Umbilical cord (tissue), 2 donors: ENCODE data around the gene CCDC102A. TPM values are rescaled to one million over a fixed set of nuclear protein-coding genes. Genes with fewer than 3 reads are reported as not detected.
A peak's percentile ranks its signal among the peaks of the same experiment; 100 is the strongest.

ENCODE experiments used
- DNase-seq: peaks from one replicate; pipeline ENCODE4 v3.0.0-alpha.2; 2015; ENCODE audit warnings: low spot score
- total RNA-seq: library from RNA; depleted of rRNA; stranded (reverse); fragments of >200 nt; gene quantifications from one replicate; pipeline ENCODE4 v1.2.3, GENCODE V29; 2014; ENCODE audit warnings: low replicate concordance; ENCODE audit not compliant: insufficient read depth

The CCDC102A gene
- total RNA-seq, 1 donor from 2014 or later = 13.5 TPM

- DNase-seq = peak; percentile 36
These were observed 1.3 kb upstream of the CCDC102A start for GRCh38 chr16:57537581-57538234.

GRCh38 chr16:57537194-57537505 is 779 bp upstream of the CCDC102A start:
- DNase-seq = no peak

DNA sequence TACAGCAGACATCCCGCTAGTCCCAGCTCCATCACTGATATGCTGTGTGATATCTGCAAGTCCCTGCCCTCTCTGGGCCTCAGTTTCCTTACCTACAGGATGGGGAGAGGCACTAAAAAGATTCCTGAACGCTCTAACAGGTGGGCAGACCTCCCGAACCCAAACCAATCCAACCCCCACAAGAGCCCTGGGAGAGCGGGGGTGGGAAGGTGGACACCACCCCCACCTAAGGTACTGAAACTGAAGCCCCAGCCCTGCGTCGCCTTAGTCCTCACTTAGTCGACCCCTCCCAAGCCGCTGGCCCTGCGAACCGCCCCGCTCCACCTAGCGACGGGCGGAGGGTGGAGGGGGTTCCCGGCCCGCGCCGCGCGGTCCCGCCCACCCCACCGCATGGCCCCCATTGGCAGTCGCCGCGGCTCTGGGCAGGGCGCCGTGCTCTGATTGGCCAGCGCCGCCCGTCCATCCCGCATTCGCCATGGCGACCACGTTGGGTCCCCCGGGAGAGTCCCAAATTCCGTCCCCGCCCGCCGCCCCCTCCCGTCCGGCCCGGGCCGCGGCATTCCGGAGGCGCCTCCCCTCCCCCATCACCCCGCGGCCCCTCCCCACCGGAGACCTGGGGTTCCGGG is 578 bp downstream of the CCDC102A start:
- DNase-seq = peak; percentile 91

DNA sequence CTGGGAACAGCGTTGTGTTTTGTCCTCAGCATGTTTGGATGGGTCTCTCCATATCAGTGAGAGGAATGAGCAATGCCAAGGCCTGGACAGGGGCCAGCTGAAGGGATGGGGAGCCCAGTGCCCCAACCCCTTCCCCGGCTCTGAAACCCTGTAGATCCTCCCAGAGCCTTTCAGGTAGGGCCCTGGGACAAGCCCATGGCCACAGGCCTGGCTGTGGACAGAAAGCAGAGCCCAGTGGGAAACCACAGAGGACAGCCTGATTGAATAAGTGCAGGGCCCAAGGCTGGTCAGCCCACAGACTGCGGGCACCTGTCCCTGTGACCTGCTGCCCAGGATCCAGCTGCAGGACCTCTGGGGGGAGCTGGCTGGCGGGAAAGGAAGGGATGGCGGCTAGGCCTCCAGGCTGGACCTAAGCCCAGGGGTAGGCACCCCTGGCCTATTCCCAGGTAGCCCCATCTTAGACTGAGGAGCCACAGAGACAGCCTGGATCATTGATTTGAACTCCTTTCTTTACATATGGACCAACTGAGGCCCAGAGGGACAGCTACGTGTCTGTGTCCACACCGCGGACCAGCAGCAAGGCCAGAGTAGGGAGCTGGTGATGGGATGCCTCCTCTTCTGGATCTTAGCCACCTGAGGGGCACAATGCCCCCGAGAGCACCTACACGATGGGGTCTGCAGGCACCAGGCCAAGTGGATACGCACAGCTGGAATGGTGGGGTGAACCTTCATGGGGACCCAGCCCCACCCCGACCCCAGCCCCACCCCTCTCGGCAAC is 1.3 kb downstream of the CCDC102A start:
- no peak for DNase-seq

- no peak for DNase-seq
These were observed 2.0 kb downstream of the CCDC102A start for GRCh38 chr16:57534337-57534880.

DNA sequence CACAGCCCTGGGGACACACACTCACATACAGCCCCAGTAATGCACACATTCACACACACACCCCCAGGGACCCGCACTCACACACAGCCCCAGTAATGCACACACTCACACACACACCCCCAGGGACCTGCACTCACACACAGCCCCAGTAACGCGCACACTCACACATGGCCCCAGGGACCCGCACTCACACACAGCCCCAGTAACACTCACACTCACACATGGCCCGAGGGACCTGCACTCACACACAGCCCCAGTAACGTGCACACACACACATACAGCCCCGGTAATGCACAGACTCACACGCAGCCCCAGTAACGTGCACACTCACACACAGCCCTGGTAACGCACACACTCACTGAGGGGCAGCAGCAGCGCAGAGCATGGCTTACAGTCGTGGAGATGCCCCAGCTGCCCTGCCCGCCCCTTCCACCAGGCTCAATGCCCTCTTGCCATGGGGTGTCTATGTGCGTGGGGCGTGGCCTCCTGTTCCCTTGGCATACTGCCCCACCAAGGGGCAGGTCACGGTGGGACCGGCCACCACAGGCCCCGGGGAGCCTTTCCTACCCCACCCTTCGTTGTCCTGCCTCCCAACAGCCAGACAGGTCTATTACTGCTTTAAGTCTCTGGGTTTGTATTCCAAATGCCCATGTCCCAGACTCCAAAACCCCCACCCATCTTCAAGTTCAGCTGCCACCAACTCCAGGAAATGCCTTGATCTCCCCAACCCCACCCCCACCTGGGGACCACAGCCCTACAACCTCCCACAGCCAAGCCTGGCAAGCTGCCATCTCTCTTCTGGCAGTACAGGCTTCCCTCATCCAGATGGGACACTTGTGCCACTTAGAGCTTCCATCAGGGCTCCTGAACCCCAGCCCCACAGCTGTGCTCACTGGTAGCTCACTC is 2.7 kb downstream of the CCDC102A start:
- DNase-seq = no peak

GRCh38 chr16:57532266-57532625 is 4.1 kb downstream of the CCDC102A start:
- no peak for DNase-seq

GRCh38 chr16:57531635-57532265 is 4.6 kb downstream of the CCDC102A start:
- no peak for DNase-seq

DNA sequence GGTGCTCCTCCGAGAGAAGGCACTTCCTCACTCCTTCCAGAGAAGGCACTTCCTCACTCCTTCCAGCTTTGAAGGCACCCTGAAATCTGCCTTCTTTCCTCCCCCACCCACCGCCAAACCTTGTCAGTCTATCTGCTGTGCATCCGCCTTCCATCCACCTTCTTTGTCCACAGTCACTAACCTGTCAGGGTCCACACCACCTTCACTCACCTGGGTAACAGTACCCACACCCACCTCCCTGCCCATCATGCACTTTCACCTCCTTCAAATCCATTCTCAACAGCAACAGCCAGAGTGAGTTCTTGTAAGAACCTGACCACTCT is 5.2 kb downstream of the CCDC102A start:
- DNase-seq = no peak

DNA sequence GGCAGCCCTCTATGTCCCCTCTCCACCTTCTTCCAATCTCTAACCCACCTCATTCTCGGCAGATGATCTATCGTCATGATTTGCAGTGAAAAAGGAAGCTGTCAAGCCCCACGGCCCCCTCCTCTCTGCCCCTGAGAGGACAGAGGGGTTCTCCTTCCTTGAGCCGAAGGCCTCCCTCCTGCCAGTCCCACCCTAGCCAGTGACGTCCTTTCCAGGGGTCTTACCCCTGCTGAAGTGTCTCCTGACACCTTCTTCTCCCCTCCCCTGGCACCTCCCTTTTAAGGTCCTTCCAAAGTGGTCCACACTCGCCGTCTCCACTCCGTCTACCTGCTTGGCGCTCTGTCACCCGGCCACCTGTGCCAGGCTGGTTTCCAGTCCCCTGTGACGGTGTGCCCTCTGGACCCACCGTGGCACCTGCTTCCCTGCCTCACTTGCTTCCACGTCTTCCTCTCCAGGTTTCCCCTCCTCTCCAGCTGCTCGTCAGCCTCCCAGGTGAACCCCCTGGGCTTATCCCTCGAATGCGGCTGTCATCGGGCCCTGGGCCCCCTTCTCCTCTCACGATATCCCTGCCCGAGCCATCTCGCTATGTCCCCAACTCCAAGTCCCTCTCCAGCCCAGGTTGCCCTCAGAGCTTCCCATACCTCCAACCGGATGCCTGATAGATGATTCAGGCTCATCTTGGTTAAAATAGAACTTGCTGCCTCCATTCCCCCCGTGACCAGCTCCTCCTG is 5.7 kb downstream of the CCDC102A start:
- DNase-seq = no peak

DNA sequence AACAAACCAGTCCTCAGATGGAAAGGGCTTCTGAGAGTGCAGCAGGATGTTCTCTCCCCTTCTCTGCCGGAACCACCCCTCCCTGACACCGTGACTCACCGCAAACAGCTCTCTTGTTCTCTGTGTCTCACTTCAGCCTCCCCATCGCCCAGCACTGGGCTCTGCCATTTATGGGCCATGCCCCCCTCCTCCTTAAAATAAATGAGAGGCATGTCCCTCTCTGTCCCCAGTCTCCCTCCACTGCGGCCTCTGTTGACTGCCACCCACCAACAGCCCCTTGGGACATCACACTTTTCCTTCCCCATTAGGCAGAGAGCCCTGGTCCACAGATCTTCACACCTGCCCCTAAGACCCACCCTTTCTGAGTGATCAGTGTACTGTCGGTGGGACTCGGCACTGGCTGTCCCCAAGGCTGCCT is 6.3 kb downstream of the CCDC102A start:
- peak; percentile 87 for DNase-seq

- no peak for DNase-seq
These were observed 6.8 kb downstream of the CCDC102A start for GRCh38 chr16:57529391-57530103.

DNA sequence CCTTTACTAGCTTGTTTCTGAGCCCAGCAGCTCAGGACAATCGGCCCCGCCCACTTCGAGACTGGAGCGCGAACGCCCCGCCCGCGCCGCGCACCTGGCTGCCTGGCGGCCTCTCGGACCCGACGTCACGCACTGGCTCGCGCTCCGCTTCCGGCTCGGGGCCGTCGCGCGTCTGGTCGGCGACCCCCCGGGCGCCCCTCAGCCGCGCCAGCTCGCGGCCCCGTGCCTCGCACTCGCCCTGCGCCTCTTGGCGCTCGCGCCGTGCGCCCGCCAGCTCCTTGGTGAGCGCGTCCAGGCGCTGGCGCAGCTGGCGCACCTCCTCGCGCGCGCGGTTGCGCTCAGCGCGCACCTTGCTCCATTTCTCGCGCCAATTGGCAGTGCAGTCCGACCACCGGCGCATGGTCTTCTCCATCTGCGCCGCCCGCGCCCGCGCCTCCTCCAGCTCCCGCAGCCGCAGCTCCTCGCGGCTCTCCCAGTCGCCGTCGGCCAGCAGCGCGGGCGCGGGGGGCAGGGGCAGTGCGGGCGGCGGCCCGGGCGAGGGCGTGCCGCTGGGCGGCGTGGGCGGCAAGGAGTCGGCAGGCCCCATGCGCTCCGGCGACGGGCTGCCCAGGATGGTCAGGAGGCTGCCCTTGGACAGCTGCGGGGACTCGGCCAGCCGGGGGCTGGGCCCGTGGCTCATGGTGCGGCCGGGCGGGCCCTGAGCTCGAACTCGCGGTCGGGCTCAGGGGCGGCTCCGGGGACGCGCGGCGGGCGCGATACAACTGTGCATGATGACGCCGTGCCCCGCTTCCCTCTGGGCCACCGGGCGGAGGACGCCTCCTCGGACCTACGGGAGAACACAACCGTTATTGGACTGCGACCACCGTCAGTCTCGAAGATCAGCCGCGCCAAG is 7.6 kb downstream of the CCDC102A start:
- DNase-seq = no peak

GRCh38 chr16:57527610-57528360 is 8.6 kb downstream of the CCDC102A start:
- no peak for DNase-seq

- no peak for DNase-seq
These were observed 9.3 kb downstream of the CCDC102A start for GRCh38 chr16:57527027-57527426.

DNA sequence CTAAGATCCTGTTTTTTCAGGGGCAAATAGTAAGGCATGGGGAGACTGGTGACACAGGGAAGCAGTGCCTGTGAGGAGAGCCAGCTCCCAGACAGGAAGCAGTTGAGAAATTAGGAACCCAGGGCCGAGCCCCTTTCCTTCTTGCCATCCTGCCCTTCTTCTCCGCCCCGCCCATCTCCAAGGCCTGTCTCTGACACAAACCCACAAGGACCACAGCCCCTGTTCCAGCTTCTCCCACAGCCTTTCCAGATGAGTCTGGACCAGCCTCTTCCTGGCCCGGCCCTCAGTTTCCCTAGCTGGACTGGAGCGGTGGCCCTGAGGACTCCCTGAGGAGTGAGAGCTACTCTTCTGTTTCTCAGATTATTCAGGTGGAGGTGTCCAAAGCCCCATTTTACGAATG is 9.9 kb downstream of the CCDC102A start:
- DNase-seq = no peak

DNA sequence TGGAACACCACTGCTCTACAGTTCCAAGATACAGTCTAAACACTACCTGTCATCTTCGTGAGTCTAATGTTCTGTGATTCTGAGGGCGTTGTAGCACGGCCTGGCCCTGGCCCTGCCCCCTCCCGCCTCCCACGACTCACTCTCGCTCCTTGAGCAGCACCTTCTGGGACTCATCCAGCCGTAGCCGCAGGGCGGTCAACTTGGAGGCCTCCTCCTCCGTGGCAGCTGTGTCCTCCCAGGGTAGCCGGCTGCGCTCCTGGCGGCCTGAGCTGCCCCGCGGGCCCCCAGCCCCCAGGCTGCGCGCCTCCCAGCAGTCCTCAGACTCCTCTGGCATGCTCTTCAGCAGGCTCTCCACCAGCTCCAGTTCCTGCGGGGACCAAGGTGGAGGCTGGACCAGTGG is 10.6 kb downstream of the CCDC102A start:
- no peak for DNase-seq

DNA sequence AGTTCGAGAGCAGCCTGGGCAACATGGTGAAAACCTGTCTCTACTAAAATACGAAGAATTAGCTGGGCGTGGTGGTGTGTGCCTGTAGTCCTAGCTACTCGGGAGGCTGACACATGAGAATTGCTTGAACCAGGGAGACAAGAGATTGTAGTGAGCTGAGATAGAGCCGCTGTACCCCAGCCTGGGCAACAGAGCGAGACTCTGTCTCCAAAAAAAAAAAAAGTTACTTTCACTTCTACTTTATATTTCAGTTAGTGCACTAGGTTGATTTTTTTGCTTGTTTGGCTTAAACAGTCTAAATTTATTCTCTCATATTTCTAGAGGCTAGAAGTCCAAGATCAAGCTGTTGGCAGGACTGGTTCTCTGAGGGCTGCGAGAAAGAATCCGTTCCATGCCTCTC is 13.4 kb downstream of the CCDC102A start:
- DNase-seq = no peak
